NB4 (cell line): ENCODE results near the gene ZCCHC10.

Experiments used
- DNase-seq: peaks from one replicate; pipeline ENCODE4 v3.0.0; 2010; ENCODE audit warnings: low read depth
- H3K4me3 ChIP-seq: one replicate; pipeline ENCODE4 v1.5.1; 2011; ENCODE audit warnings: mild to moderate bottlenecking, low read depth, low read length, moderate library complexity
- CTCF ChIP-seq: IDR thresholded peaks from one replicate; pipeline ENCODE4 v1.5.1; 2012; ENCODE audit warnings: low read depth, low read length
- MAX ChIP-seq: IDR thresholded peaks from 2 replicates; pipeline ENCODE4 v1.6.1; 2011; ENCODE audit warnings: low read depth, low read length
- MYC ChIP-seq: IDR thresholded peaks from 2 replicates; pipeline ENCODE4 v1.6.1; 2011; ENCODE audit warnings: low read depth, low read length
- POLR2A ChIP-seq: IDR thresholded peaks from 2 replicates; pipeline ENCODE4 v1.6.1; 2011; ENCODE audit warnings: mild to moderate bottlenecking; ENCODE audit not compliant: insufficient read length; ENCODE audit errors: extremely low read depth

ZCCHC10 gene

GRCh38 chr5:133052317-133053175 lies 26.2 kb upstream of the ZCCHC10 start:
- peak; percentile 71 for DNase-seq
- peak overlapping the region; percentile 98 for H3K4me3 ChIP-seq
- TF ChIP-seq MYC (peak; percentile 95), POLR2A (peak; percentile 54), MAX (peak; percentile 88), CTCF (no peak)

GRCh38 chr5:133051542-133052316 lies 25.4 kb upstream of the ZCCHC10 start, which contains the start of gene HSPA4:
TSS of gene HSPA4 (plus strand) at chr5:133052013. CDS start at chr5:133052251, 238 bp downstream.
- H3K4me3 ChIP-seq = peak within 1 kb of the TSS; percentile 98
- no peak for TF ChIP-seq MAX
- TF ChIP-seq POLR2A = peak; percentile 95
- TF ChIP-seq MYC = peak; percentile 23
- peak; percentile 98 for DNase-seq

GRCh38 chr5:133051061-133051541 lies 24.8 kb upstream of the ZCCHC10 start:
- no peak for DNase-seq
- TF ChIP-seq POLR2A (no peak), MYC (no peak), MAX (no peak), CTCF (no peak)

GRCh38 chr5:133050521-133050920 lies 24.2 kb upstream of the ZCCHC10 start:
- TF ChIP-seq POLR2A = no peak
- TF ChIP-seq CTCF = no peak
- TF ChIP-seq MAX = no peak
- no peak for TF ChIP-seq MYC
- no peak for DNase-seq
- H3K4me3 ChIP-seq = peak overlapping the region; percentile 98

More at GRCh38 chr5:133051061-133051541, 24.8 kb upstream of the ZCCHC10 start:
- peak overlapping the region; percentile 98 for H3K4me3 ChIP-seq

GRCh38 chr5:133049726-133050048 lies 23.3 kb upstream of the ZCCHC10 start:
- no peak for TF ChIP-seq MAX
- no peak for TF ChIP-seq MYC
- no peak for TF ChIP-seq CTCF
- no peak for TF ChIP-seq POLR2A
- no peak for DNase-seq
- H3K4me3 ChIP-seq = no peak overlapping the region
